A673 (cell line): ENCODE results near the gene TRDN. TPM values are rescaled to one million over a fixed set of nuclear protein-coding genes. Genes with fewer than 3 reads are reported as not detected.

Experiments used
- BruUV-seq: library from RNA; stranded (reverse); fragments of 400-500 nt; replicated peaks from 2 replicates; lab custom pipeline; 2021; lab: Mats Ljungman, UMichigan
- CTCF ChIA-PET: fragments of 300-600 bp; sonication (Branson Sonifier 250); formaldehyde crosslinking; loops from one replicate; lab custom pipeline; 2022; ENCODE audit warnings: antibody characterized with exemption; lab: Charles Lee
- POLR2A ChIA-PET: fragments of 300-600 bp; sonication (Branson Sonifier 250); formaldehyde crosslinking; loops from one replicate; lab custom pipeline; 2022; ENCODE audit warnings: antibody characterized with exemption; ENCODE audit not compliant: low non-redundant PET; lab: Charles Lee
- DNase-seq: peaks from one replicate; pipeline ENCODE4 v3.0.0-alpha.2; 2015; ENCODE audit warnings: low spot score
- H3K27ac ChIP-seq: fragments of 200-600 bp; sonication (generic); 2 replicates; pipeline ENCODE4 v1.5.1; 2016; ENCODE audit warnings: mixed run types, low read depth, mild to moderate bottlenecking, mixed read lengths, antibody characterized with exemption, low read length; ENCODE audit not compliant: poor library complexity, severe bottlenecking
- H3K27me3 ChIP-seq: fragments of 200-600 bp; sonication (generic); replicated peaks from 2 replicates; pipeline ENCODE4 v1.6.1; 2017; ENCODE audit warnings: mixed run types, low read depth, mild to moderate bottlenecking, mixed read lengths, antibody characterized with exemption, low read length; ENCODE audit not compliant: insufficient read depth, poor library complexity
- H3K36me3 ChIP-seq: fragments of 200-600 bp; sonication (generic); 2 replicates; pipeline ENCODE4 v1.6.1; 2016; ENCODE audit warnings: mixed run types, mild to moderate bottlenecking, mixed read lengths, antibody characterized with exemption, low read length; ENCODE audit not compliant: insufficient read depth, poor library complexity, severe bottlenecking
- H3K4me1 ChIP-seq: fragments of 200-600 bp; sonication (generic); 2 replicates; pipeline ENCODE4 v1.6.1; 2017; ENCODE audit warnings: mixed run types, mild to moderate bottlenecking, mixed read lengths, antibody characterized with exemption, low read length; ENCODE audit not compliant: insufficient read depth, poor library complexity, severe bottlenecking
- H3K4me3 ChIP-seq: fragments of 200-600 bp; sonication (generic); 2 replicates; pipeline ENCODE4 v1.5.1; 2016; ENCODE audit warnings: low read depth, mixed run types, mild to moderate bottlenecking, mixed read lengths, low read length; ENCODE audit not compliant: poor library complexity, severe bottlenecking
- H3K9me3 ChIP-seq: fragments of 200-600 bp; sonication (generic); 2 replicates; pipeline ENCODE4 v1.6.1; 2016; ENCODE audit warnings: mixed run types, low read depth, mild to moderate bottlenecking, mixed read lengths, antibody characterized with exemption, low read length; ENCODE audit not compliant: poor library complexity, severe bottlenecking
- CTCF ChIP-seq: fragments of 300-800, 200-600 bp; sonication (generic); conservative IDR thresholded peaks from 2 replicates; pipeline ENCODE4 v1.5.1; 2017; ENCODE audit warnings: low read depth, mild to moderate bottlenecking, antibody characterized with exemption, low read length, moderate library complexity, mixed read lengths
- EZH2 ChIP-seq: fragments of 200-600 bp; sonication (generic); IDR thresholded peaks from 2 replicates; pipeline ENCODE4 v1.6.1; 2017; ENCODE audit warnings: borderline replicate concordance, low read depth, mild to moderate bottlenecking, mixed read lengths, antibody characterized with exemption, low read length; ENCODE audit not compliant: poor library complexity, severe bottlenecking
- intact Hi-C: fragments of 100-400 bp; cut with micrococcal nuclease; formaldehyde crosslinking; loops from one replicate; pipeline ENCODE4 v1.10.0; 2022; ENCODE audit not compliant: unreplicated experiment
- total RNA-seq: library from RNA; stranded (reverse); gene quantifications from 2 replicates; pipeline ENCODE4 v1.2.3, GENCODE V29; 2021

Gene TRDN
- total RNA-seq, 1 experiment from 2014 or later, result 3.8 TPM

DNA sequence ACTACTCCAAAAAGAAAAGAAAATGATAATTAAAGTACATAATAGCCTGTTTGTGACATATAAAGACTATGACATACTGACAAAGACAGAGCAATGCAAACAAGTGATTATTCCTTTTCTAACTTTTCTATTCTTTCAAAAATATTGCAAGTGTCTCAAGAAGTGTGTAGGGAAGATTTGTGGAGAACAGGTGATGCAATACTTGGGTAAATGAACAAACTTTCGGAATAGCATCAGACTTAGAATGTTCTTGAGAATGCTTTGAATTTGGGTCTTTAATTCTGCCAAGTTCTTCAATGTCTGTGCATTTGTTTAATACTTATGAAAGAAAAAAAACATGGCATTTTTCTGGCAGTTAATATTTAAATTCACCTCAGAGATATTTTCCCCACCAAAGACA lies 40.0 kb upstream of the TRDN start:
- POLR2A ChIA-PET, result no interaction called here
- Histone ChIP-seq H3K27ac (no peak overlapping the region), H3K9me3 (no peaks in the 10 kb centered on the region), H3K4me3 (no peak overlapping the region), H3K27me3 (no peaks in the 10 kb centered on the region), H3K36me3 (no peaks in the 10 kb centered on the region), H3K4me1 (no peaks in the 10 kb centered on the region)
- DNase-seq, result no peak
- CTCF ChIA-PET, result interaction anchor here (0.7 kb wide), 1 partner anchor 106 kb away, joined by 3 read pairs; no protein-coding TSS in a partner anchor
- intact Hi-C loops, result no loop called here
- no peak for TF ChIP-seq CTCF
- no peak for TF ChIP-seq EZH2
- no TSS peak for BruUV-seq

GRCh38 chr6:123668965-123669591 lies 32.3 kb upstream of the TRDN start:
- BruUV-seq, result no TSS peak
- Histone ChIP-seq H3K4me3 (no peak overlapping the region), H3K27ac (no peak overlapping the region), H3K4me1 (no peaks in the 10 kb centered on the region), H3K27me3 (no peaks in the 10 kb centered on the region), H3K36me3 (no peaks in the 10 kb centered on the region), H3K9me3 (no peaks in the 10 kb centered on the region)
- TF ChIP-seq CTCF (no peak), EZH2 (no peak)
- intact Hi-C loops, result no loop called here
- POLR2A ChIA-PET, result no interaction called here
- no peak for DNase-seq
- CTCF ChIA-PET, result no interaction called here

DNA sequence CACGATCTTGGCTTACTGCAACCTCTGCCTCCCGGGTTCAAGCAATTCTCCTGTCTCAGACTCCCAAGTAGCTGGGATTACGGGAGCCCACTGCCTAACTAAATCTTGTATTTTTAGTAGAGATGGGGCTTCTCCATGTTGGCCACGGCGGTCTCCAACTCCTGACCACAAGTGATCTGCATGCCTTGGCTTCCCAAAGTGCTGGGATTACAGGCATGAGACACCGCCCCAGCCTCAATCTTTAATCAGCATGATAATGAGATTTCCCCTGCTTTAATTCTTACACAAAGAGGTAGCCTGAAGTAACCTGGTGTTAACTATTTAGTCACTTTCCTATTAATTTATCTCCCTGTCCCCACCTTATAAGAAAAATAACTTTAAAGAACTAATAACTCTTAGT lies 31.3 kb upstream of the TRDN start:
- H3K27ac ChIP-seq, result no peak overlapping the region
- H3K27me3 ChIP-seq, result no peaks in the 10 kb centered on the region
- H3K4me1 ChIP-seq, result no peaks in the 10 kb centered on the region
- intact Hi-C loops, result no loop called here
- CTCF ChIA-PET, result no interaction called here
- no peaks in the 10 kb centered on the region for H3K36me3 ChIP-seq
- BruUV-seq, result no TSS peak
- no peak for DNase-seq
- no peaks in the 10 kb centered on the region for H3K9me3 ChIP-seq
- POLR2A ChIA-PET, result no interaction called here
- no peak for TF ChIP-seq CTCF
- no peak for TF ChIP-seq EZH2
- no peak overlapping the region for H3K4me3 ChIP-seq
